NCI-H1930 (cell line): ENCODE measurements around the gene FGD6.

Experiments used
- DNase-seq, 2 experiments: peaks; one replicate each; lab custom pipeline; 2025; lab: John Stamatoyannopoulos, UW

The FGD6 gene

GRCh38 chr12:95083938-95084337, 133.3 kb downstream of the FGD6 start:
- DNase-seq: no peak

GRCh38 chr12:95083471-95083870, 133.8 kb downstream of the FGD6 start:
- no peak for DNase-seq

- DNase-seq: no peak
Measured at GRCh38 chr12:95077341-95077740, 139.9 kb downstream of the FGD6 start.

GRCh38 chr12:95074766-95075165, 142.5 kb downstream of the FGD6 start:
- no peak for DNase-seq

GRCh38 chr12:95073698-95074520, 143.4 kb downstream of the FGD6 start:
- no peak for DNase-seq

- DNase-seq: peak; percentile 87 to 94
Measured at GRCh38 chr12:95072900-95073697, 144.2 kb downstream of the FGD6 start, which contains the start of gene NR2C1. Gene NR2C1 (minus strand): TSS chr12:95073618. CDS start chr12:95067384, 6,234 bp downstream.

GRCh38 chr12:95070378-95070777, 146.9 kb downstream of the FGD6 start:
- DNase-seq: no peak

- DNase-seq: no peak
Measured at GRCh38 chr12:95066091-95066855, 151.0 kb downstream of the FGD6 start.

GRCh38 chr12:95060951-95061350, 156.3 kb downstream of the FGD6 start:
- DNase-seq: no peak

- no peak for DNase-seq
Measured at GRCh38 chr12:95059984-95060383, 157.3 kb downstream of the FGD6 start.

- DNase-seq: no peak
Measured at GRCh38 chr12:95057424-95057823, 159.8 kb downstream of the FGD6 start.

- no peak for DNase-seq
Measured at GRCh38 chr12:95055057-95055456, 162.2 kb downstream of the FGD6 start.

- DNase-seq: no peak
Measured at GRCh38 chr12:95054206-95054605, 163.1 kb downstream of the FGD6 start.

- DNase-seq: no peak
Measured at GRCh38 chr12:95051241-95051640, 166.0 kb downstream of the FGD6 start.

- DNase-seq: no peak
Measured at GRCh38 chr12:95037906-95038305, 179.4 kb downstream of the FGD6 start.

- DNase-seq: no peak
Measured at GRCh38 chr12:95034750-95035149, 182.5 kb downstream of the FGD6 start.
